AG09319 (cell line): ENCODE data around the gene ZNF117.
A peak's percentile ranks its signal among the peaks of the same experiment; 100 is the strongest.
"Not testable (repeated sequence)": the region's sequence is repeated elsewhere in the genome, so short reads cannot be mapped to it uniquely, and the experiment has no call there.

Source experiments
- DNase-seq: peaks from one replicate; pipeline ENCODE4 v3.0.0-alpha.2; 2010; ENCODE audit warnings: low read depth; ENCODE audit errors: extremely low read depth
- TF ChIP-seq, protein P1 (sequence below): IDR thresholded peaks from 2 replicates; pipeline ENCODE4 v1.5.1; 2011; ENCODE audit warnings: low read depth, mild to moderate bottlenecking, inconsistent platforms, low read length, moderate library complexity

Gene ZNF117

DNA sequence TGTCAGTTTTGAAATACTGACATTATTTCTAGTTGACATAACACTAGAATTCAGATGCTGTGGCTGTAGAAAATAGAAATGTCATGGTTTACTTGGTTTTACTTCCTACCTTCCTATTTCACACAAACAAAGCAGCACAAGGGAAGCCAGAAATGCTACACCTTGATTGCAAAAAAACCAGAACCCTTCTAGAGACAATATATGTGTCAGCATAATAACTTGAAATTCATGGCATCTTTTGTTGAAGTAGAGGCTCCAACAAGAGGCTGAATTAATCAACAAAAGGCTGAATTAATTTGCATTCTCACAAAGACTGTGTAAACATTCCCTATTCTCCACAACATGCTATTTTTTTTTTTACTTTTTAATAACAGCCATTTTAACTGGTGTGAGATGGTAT, 25.2 kb downstream of the ZNF117 start:
- TF ChIP-seq, protein P1, sequence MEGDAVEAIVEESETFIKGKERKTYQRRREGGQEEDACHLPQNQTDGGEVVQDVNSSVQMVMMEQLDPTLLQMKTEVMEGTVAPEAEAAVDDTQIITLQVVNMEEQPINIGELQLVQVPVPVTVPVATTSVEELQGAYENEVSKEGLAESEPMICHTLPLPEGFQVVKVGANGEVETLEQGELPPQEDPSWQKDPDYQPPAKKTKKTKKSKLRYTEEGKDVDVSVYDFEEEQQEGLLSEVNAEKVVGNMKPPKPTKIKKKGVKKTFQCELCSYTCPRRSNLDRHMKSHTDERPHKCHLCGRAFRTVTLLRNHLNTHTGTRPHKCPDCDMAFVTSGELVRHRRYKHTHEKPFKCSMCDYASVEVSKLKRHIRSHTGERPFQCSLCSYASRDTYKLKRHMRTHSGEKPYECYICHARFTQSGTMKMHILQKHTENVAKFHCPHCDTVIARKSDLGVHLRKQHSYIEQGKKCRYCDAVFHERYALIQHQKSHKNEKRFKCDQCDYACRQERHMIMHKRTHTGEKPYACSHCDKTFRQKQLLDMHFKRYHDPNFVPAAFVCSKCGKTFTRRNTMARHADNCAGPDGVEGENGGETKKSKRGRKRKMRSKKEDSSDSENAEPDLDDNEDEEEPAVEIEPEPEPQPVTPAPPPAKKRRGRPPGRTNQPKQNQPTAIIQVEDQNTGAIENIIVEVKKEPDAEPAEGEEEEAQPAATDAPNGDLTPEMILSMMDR, result no peak
- DNase-seq, result no peak

DNA sequence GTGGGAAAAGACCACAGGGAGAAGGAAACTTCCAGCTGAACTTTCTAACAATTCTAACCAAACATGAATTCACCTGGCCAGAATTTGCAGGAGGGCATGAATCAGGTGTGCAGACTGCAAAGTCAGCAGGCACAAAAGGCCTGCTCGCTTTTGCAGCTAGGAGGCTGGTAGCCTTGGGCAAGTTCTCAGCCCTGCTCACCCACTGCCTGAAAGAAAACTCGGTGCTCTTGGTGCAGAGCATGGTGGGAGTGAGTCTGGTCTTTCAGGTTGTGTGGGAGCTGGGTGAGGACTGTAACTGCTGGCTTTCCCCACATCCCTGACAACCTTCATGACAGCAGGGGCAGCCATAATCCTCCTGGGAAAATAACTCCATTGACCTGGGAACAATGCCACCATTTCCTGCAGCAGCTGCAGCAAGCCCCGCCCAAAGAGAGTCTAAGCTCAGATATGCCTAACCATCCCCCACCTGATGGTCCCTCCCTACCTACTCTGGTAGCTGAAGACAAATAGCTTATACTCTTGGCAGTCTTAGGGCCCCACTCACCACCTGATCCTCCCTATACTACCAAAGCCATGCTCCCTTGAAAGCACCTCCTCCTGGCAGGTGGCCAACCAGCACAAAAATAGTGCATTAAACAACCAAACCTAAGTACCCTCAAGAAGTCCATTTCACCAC, 31.6 kb downstream of the ZNF117 start:
- TF ChIP-seq, protein P1, result no peak
- no peak for DNase-seq

DNA sequence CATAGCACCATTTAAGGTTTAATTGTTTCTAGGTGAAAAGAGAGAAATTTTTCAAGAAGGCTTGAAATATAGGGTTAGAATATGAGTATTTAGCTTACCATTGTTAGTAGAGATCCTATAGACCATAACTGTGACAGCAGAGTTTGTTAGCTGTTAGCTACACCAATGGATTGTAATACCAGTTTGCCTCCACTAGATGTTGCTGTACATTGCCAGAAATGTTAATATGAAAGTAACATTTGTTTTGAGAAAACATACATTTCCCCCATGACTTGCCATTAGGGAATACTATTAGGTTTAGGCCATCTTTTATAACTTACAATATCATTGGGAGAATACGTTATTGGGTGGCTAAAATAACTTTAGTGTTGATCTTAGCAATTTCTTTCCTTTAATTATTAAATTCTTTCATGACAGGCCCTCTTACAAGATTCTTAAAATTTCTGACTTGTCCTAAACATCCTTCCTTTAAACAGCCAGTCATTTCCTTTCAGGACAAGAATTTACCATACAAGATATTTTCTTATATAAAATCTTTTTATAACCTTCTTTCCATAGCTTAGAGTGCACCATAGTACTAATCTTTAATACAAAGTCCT, 39.5 kb downstream of the ZNF117 start:
- TF ChIP-seq, protein P1, result peak; percentile 78
- peak; percentile 1 for DNase-seq

DNA sequence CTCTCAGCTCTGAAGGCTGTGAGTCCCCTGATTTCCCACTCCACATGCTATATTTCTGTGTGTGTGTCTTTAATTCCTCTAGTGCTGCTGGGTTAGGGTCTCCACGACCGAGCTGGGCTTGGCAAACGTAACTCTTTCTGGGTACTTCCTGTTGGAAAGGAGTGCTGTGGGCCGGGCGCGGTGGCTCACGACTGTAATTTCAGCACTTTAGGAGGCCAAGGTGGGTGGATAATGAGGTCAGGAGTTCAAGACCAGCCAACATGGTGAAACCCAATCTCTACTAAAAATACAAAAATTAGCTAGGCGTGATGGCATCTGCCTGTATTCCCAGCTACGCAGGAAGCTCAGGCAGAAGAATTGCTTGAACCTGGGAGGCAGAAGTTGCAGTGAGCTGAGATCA, 40.2 kb downstream of the ZNF117 start:
- DNase-seq, result not testable (repeated sequence)

DNA sequence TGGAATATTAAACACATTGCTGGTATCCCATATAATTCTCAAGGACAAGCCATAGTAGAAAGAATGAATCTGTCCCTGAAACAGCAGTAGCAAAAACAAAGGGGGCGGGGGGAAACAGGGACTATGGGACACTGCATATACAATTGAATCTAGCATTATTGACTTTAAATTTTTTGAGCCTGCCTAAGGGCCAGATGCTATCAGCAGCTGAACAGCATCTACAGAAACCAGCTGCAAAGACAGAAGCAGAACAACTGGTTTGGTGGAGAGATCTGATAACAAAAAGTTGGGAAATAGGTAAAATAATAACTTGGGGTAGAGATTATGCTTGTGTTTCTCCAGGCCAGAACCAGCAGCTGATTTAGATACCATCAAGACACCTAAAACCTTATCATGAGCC, 42.1 kb downstream of the ZNF117 start:
- not testable (repeated sequence) for DNase-seq

DNA sequence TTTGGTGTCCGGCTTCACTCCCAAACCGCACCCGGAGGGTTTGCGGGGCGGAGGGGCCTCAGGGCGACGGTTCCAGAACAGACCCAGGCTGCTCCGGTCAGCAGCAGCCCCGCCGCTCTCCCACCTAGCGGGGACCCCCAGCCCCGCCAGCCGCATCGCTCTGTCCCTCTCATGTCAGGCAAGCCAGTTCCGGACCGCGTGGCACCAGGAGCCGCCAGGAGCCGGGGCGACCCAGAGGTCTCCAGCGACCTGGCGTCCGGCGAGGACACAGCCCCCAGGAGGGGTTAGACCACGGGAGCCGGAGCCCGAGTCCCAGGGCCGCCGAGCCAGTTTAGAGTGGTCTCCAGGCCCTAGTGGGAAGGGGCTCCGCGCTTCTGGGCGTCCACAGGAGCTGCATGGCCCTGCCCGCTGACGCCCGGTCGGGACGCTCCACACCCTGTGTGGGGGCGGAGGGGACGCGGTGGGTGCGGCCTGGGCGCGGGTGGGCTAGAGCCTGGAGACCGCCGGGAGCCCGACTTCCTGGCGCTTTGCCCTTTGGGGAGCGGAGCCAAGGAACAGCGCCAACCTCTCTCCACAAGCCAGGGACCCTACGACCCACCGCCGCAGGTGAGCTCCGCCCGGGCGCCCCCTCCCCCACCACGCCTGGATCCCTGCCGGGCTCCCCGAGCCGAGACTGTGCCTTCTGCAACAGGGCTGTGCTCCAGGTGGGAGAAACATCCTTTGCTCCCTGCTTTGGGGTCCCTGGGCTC, 43.4 kb downstream of the ZNF117 start:
- DNase-seq, result no peak

DNA sequence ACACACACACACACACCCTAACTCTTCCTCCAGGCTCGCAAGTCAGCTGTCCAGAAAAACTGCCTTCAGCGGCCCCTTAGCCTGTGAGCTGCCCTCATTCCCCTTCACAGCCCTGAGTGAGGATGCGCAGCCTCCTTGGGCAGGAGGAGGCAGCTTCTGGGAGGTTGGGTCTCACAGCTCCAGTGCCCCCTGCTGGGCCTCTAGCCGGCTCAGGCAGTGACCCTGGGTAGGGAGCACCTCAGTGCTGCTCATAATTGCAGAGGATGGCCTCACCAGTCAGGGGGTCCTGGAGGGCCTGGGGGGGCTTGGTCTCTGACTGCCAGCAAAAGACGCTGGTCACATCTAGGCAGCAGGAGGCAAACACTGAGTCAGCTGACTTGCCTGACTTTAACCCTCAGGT, 44.1 kb downstream of the ZNF117 start:
- no peak for DNase-seq

More for the DNA sequence above, 43.4 kb downstream of the ZNF117 start:
- TF ChIP-seq, protein P1, result no peak

More for the DNA sequence above, 44.1 kb downstream of the ZNF117 start:
- TF ChIP-seq, protein P1, result peak; percentile 4; the same call in 1 of the 2 replicates
